Measurements from ENCODE around the gene CD82. TPM values are rescaled to one million over a fixed set of nuclear protein-coding genes. Genes with fewer than 3 reads are reported as not detected.

The CD82 gene
- total and polyA plus RNA-seq, 2 of the 13 experiments (the other 11 are each of a cell fraction or from before 2014, with no cell fraction given) = 0.05 TPM; not detected in 1

- no peak for TF ChIP-seq HNF1A (IDR thresholded peaks at IDR 0.05; ENCODE audit: low read depth)
- TF ChIP-seq HNF1A (CRISPR knock-in tag; IDR thresholded peaks at IDR 0.05; ENCODE audit: borderline replicate concordance) = no peak
- no peak for TF ChIP-seq RBM22 (optimal IDR thresholded peaks at IDR 0.05; ENCODE audit: low read length)
- no peak for TF ChIP-seq NFYB (CRISPR knock-in tag; IDR thresholded peaks at IDR 0.05)
- TF ChIP-seq FIP1L1 (IDR thresholded peaks at IDR 0.05; ENCODE audit: borderline replicate concordance, insufficient read depth, low read depth, low read length) = no peak
- no peak for TF ChIP-seq ZNF276 (CRISPR knock-in tag; IDR thresholded peaks at IDR 0.05; ENCODE audit: low read depth)
These were observed 7.9 kb downstream of the CD82 start (continued) for GRCh38 chr11:44573333-44573732.
